OCI-LY1 (cell line): ENCODE data around the gene XRN1.
"Not testable (repeated sequence)": the region's sequence is repeated elsewhere in the genome, so short reads cannot be mapped to it uniquely, and the experiment has no call there.

Experiments
- H2AFZ ChIP-seq: fragments of 200-600 bp; sonication (generic), shearing (Covaris generic); 2 replicates; pipeline ENCODE4 v1.6.0; 2014; ENCODE audit warnings: antibody characterized with exemption, mild to moderate bottlenecking, low read length
- H3F3A ChIP-seq: fragments of 200-600 bp; sonication (generic), shearing (Covaris generic); 2 replicates; pipeline ENCODE4 v1.6.0; 2014; ENCODE audit warnings: mild to moderate bottlenecking, antibody characterized with exemption, low read length, moderate library complexity; ENCODE audit not compliant: insufficient read depth
- H3K27ac ChIP-seq: fragments of 200-600 bp; sonication (generic); 2 replicates; pipeline ENCODE4 v1.5.1; 2014; ENCODE audit warnings: low read length, mixed run types, mild to moderate bottlenecking, low read depth; ENCODE audit not compliant: poor library complexity, severe bottlenecking
- H3K27me3 ChIP-seq: fragments of 200-600 bp; sonication (generic); 2 replicates; pipeline ENCODE4 v1.6.0; 2014; ENCODE audit warnings: antibody characterized with exemption, mild to moderate bottlenecking, low read length, moderate library complexity; ENCODE audit not compliant: insufficient read depth
- H3K36me3 ChIP-seq: fragments of 200-600 bp; sonication (generic); 2 replicates; pipeline ENCODE4 v1.6.1; 2014; ENCODE audit warnings: mild to moderate bottlenecking, antibody characterized with exemption, low read length, moderate library complexity, mixed read lengths; ENCODE audit not compliant: insufficient read depth
- H3K4me1 ChIP-seq: fragments of 200-600 bp; sonication (generic); 2 replicates; pipeline ENCODE4 v1.5.1; 2014; ENCODE audit warnings: mild to moderate bottlenecking, low read length, moderate library complexity; ENCODE audit not compliant: insufficient read depth, severe bottlenecking
- H3K4me2 ChIP-seq: fragments of 200-600 bp; sonication (generic), shearing (Covaris generic); 2 replicates; pipeline ENCODE4 v1.6.1; 2014; ENCODE audit warnings: low read length
- H3K4me3 ChIP-seq: fragments of 200-600 bp; sonication (generic); 2 replicates; pipeline ENCODE4 v1.5.1; 2014; ENCODE audit warnings: low read length, low read depth, mild to moderate bottlenecking, mixed read lengths; ENCODE audit not compliant: poor library complexity, severe bottlenecking
- H3K79me2 ChIP-seq: fragments of 200-600 bp; shearing (Covaris generic); 2 replicates; pipeline ENCODE4 v1.6.1; 2016; ENCODE audit warnings: mixed run types, low read length, mixed read lengths; ENCODE audit not compliant: insufficient read depth
- H3K9ac ChIP-seq: fragments of 200-600 bp; sonication (generic), shearing (Covaris generic); 2 replicates; pipeline ENCODE4 v1.6.1; 2014; ENCODE audit warnings: mild to moderate bottlenecking, low read length, mixed read lengths
- H3K9me2 ChIP-seq: fragments of 200-600 bp; sonication (generic), shearing (Covaris generic); 2 replicates; pipeline ENCODE4 v1.6.1; 2014; ENCODE audit warnings: low read depth, mild to moderate bottlenecking, low read length, mixed read lengths
- H3K9me3 ChIP-seq: fragments of 200-600 bp; shearing (Covaris generic); 2 replicates; pipeline ENCODE4 v1.6.1; 2014; ENCODE audit warnings: low read length, mixed read lengths
- H4K20me1 ChIP-seq: fragments of 200-600 bp; sonication (generic), shearing (Covaris generic); 2 replicates; pipeline ENCODE4 v1.6.0; 2016; ENCODE audit warnings: mild to moderate bottlenecking, low read length; ENCODE audit not compliant: insufficient read depth
- CTCF ChIP-seq: fragments of 200-600 bp; sonication (generic), shearing (Covaris generic); IDR thresholded peaks from 2 replicates; pipeline ENCODE4 v1.5.1; 2017; ENCODE audit warnings: mild to moderate bottlenecking, antibody characterized with exemption, low read length, moderate library complexity, mixed read lengths
- EZH2 ChIP-seq: fragments of 200-600 bp; sonication (generic), shearing (Covaris generic); IDR thresholded peaks from 2 replicates; pipeline ENCODE4 v1.8.0; 2017; ENCODE audit warnings: borderline replicate concordance, mixed run types, mild to moderate bottlenecking, antibody characterized with exemption, low read length, moderate library complexity, mixed read lengths

Gene XRN1

DNA sequence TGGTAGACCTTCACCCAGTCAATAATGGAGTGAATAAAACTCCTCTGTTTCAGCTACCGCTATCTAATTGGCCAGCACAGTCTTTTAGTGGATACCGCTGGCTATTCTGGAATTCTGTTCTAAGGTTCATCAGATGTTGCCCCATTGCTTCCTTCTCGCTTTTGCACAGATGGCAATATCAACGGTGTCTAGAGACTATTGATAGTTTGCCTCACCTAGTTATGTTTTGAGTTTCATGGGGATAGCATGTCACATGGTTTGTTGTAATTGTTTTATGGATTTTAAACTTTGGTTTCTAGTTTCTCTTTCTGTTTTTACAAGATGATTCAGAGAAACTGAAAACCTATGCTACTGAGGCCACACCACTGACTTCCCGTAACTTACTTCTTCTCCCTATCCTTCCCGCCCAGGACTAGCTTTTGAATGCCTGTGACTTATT, 2.0 kb downstream of the XRN1 start:
- Histone ChIP-seq H3K9me2 (no peaks in the 10 kb centered on the region), H3K9ac (peak overlapping the region; percentile 87), H3K36me3 (peaks cover 22% of the 10 kb centered on the region), H3K4me2 (peak overlapping the region; percentile 94), H3K27ac (no peak overlapping the region), H4K20me1 (no peaks in the 10 kb centered on the region), H3K4me1 (peaks cover 29% of the 10 kb centered on the region), H3K9me3 (0 out of 2 replicates have a peak, but pooled peaks cover 2% of the 10 kb centered on the region), H2AFZ (no peak overlapping the region), H3K27me3 (no peaks in the 10 kb centered on the region), H3K4me3 (peak overlapping the region; percentile 91), H3F3A (no peaks in the 10 kb centered on the region), H3K79me2 (peaks cover 47% of the 10 kb centered on the region)
- no peak for TF ChIP-seq EZH2
- TF ChIP-seq CTCF, result no peak

DNA sequence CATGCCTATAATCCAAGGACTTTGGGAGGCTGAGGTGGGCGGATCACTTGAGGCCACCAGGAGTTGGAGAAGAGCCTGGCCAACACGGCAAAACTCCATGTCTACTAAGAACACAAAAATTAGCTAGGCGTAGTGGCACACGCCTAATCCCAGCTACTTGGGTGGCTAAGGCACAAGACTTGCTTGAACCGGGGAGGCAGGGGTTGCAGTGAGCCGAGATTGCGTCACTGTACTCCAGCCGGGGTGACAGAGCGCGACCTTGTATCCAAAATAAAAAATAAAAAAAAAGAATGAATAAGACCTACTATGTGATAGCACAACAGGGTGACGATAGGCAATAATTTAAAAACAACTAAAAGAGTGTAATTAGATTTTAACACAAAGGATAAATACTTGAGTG, 3.5 kb downstream of the XRN1 start:
- Histone ChIP-seq H3K79me2 (peaks cover 47% of the 10 kb centered on the region), H3K27me3 (no peaks in the 10 kb centered on the region), H3K9me3 (0 out of 2 replicates have a peak, but pooled peaks cover 2% of the 10 kb centered on the region), H3K4me1 (peaks cover 29% of the 10 kb centered on the region), H2AFZ (no peak overlapping the region), H4K20me1 (no peaks in the 10 kb centered on the region), H3K27ac (no peak overlapping the region), H3K4me2 (no peak overlapping the region), H3K9me2 (no peaks in the 10 kb centered on the region), H3K36me3 (peaks cover 10% of the 10 kb centered on the region), H3F3A (no peaks in the 10 kb centered on the region), H3K9ac (no peak overlapping the region), H3K4me3 (no peak overlapping the region)
- no peak for TF ChIP-seq CTCF
- TF ChIP-seq EZH2, result no peak

DNA sequence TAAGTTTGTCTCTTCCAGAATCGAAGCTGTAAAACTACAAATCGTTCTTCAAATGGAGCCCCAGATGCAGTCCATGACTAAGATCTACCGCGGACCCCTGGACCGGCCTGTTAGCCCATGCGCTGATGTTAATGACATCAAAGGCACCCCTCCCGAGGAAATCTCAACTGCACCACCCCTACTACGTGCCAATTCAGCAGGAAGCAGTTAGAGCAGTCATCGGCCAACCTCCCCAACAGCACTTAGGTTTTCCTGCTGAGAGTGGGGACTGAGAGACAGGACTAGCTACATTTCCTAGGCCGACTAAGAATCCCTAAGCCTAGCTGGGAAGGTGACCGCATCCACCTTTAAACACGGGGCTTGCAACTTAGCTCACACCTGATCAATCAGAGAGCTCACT, 4.8 kb downstream of the XRN1 start:
- H3K27me3 ChIP-seq, H3K36me3 ChIP-seq, H3K4me2 ChIP-seq, H4K20me1 ChIP-seq, H3K9me2 ChIP-seq, H3K9me3 ChIP-seq, H2AFZ ChIP-seq, H3F3A ChIP-seq, H3K27ac ChIP-seq, H3K9ac ChIP-seq, H3K4me3 ChIP-seq: not testable (repeated sequence)
- Histone ChIP-seq H3K4me1 (peaks cover 21% of the 10 kb centered on the region), H3K79me2 (peaks cover 47% of the 10 kb centered on the region)

DNA sequence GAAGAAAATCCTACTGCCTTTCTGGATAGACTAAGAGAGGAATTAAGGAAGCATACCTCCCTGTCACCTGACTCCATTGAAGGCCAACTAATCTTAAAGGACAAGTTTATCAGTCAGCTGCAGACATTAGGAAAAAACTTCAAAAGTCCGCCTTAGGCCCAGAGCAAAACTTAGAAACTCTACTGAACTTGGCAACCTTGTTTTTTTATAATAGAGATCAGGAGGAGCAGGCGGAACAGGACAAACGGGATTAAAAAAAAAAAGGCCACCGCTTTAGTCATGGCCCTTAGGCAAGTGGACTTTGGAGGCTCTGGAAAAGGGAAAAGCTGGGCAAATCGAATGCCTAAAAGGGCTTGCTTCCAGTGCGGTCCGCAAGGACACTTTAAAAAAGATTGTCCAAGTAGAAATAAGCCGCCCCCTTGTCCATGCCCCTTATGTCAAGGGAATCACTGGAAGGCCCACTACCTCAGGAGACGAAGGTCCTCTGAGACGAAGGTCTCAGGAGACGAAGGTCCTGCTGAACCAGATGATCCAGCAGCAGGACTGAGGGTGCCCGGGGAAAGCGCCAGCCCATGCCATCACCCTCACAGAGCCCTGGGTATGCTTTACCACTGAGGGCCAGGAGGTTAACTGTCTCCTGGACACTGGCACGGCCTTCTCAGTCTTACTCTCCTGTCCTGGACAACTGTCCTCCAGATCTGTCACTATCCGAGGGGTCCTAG, 8.2 kb downstream of the XRN1 start:
- not testable (repeated sequence) for H2AFZ ChIP-seq, H3K27me3 ChIP-seq, H3F3A ChIP-seq, H3K9me3 ChIP-seq, H4K20me1 ChIP-seq, H3K4me2 ChIP-seq, H3K9me2 ChIP-seq, H3K4me3 ChIP-seq, H3K4me1 ChIP-seq, H3K27ac ChIP-seq, H3K9ac ChIP-seq
- Histone ChIP-seq H3K79me2 (peaks cover 41% of the 10 kb centered on the region), H3K36me3 (peaks cover 16% of the 10 kb centered on the region)

DNA sequence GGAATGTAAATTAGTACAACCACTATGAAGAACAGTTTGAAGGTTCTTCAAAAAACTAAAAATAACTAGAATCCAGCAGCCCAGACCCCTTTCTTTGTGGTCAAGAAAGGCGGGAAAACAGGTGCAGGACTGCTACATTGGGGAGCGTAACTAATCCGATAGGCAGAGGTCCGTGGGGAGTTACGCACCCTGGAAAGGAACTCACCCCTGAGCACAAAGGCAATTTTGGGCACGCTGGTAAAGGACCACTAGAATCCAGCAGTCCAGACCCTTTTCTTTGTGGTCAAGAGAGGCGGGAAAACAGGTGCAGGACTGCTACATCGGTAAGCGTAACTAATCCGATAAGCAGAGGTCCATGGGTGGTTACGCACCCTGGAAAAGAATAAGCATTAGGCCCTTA, 9.7 kb downstream of the XRN1 start:
- Histone ChIP-seq H3K79me2 (peaks cover 41% of the 10 kb centered on the region), H3K36me3 (peaks cover 12% of the 10 kb centered on the region)
- H3K9me3 ChIP-seq, H2AFZ ChIP-seq, H3K4me1 ChIP-seq, H3F3A ChIP-seq, H3K27me3 ChIP-seq, H3K9ac ChIP-seq, H4K20me1 ChIP-seq, H3K4me3 ChIP-seq, H3K4me2 ChIP-seq, H3K27ac ChIP-seq, H3K9me2 ChIP-seq: not testable (repeated sequence)
